GM12878 (cell line): Measurements from ENCODE around the gene ATP1B1. TPM values are rescaled to one million over a fixed set of nuclear protein-coding genes. Genes with fewer than 3 reads are reported as not detected.

Source experiments
- ATAC-seq: fragments of 200-7000 bp; cut with Tn5 transposase; 3 replicates; pipeline ENCODE4 v1.9.1; 2020; ENCODE audit warnings: mild to moderate bottlenecking, moderate library complexity
- BruUV-seq: library from RNA; stranded (reverse); fragments of 400-500 nt; replicated peaks from 2 replicates; lab custom pipeline; 2021; lab: Mats Ljungman, UMichigan
- CTCF ChIA-PET: fragments of 300-600 bp; sonication (Branson Sonifier 250); formaldehyde crosslinking; extraction: SDS; loops from one replicate; lab custom pipeline; 2021; ENCODE audit warnings: inconsistent platforms; lab: Yijun Ruan, JAX
- POLR2A ChIA-PET: fragments of 350-600 bp; formaldehyde crosslinking; extraction: SDS; loops from one replicate; lab custom pipeline; 2021; ENCODE audit warnings: inconsistent platforms; lab: Charles Lee
- RAD21 ChIA-PET: fragments of 300-600 bp; sonication (Branson Sonifier 250); formaldehyde crosslinking; loops from one replicate; lab custom pipeline; 2023; ENCODE audit warnings: antibody characterized with exemption; ENCODE audit not compliant: unreplicated experiment; lab: Charles Lee
- SMC1A ChIA-PET: fragments of 300-600 bp; sonication (Branson Sonifier 250); formaldehyde crosslinking; loops from one replicate; lab custom pipeline; 2023; ENCODE audit not compliant: unreplicated experiment, uncharacterized antibody; lab: Charles Lee
- DNase-seq: peaks from one replicate; pipeline ENCODE4 v3.0.0-alpha.2; 2011; ENCODE audit warnings: low read depth, low spot score
- FAIRE-seq: peaks from 3 replicates; lab custom pipeline; 2011; peaks lifted over from hg19 to GRCh38; lab: Jason Lieb, UNC
- H2AFZ ChIP-seq: 2 replicates; pipeline ENCODE4 v1.6.0; 2011; ENCODE audit warnings: low read depth, low read length, control low read depth; ENCODE audit not compliant: control insufficient read depth
- H3K27ac ChIP-seq: 2 replicates; pipeline ENCODE4 v1.5.1; 2011; ENCODE audit warnings: control low read depth; ENCODE audit not compliant: control insufficient read depth, insufficient read depth
- H3K27me3 ChIP-seq, 2 experiments: replicated peaks in 1 of 2; 2 replicates each; pipeline versions ENCODE4 v1.6.0 to v1.6.1; 2011; ENCODE audit warnings: low read length in 1 of 2; ENCODE audit not compliant: control insufficient read depth in 2 of 2, insufficient read depth in 2 of 2
- H3K36me3 ChIP-seq, 2 experiments: 2 replicates each; pipeline ENCODE4 v1.5.1; 2011; ENCODE audit warnings: low read length in 1 of 2; ENCODE audit not compliant: control insufficient read depth in 2 of 2, insufficient read depth in 2 of 2
- H3K4me1 ChIP-seq: 2 replicates; pipeline ENCODE4 v1.6.1; 2011; ENCODE audit warnings: mild to moderate bottlenecking, low read length, moderate library complexity, mixed read lengths; ENCODE audit not compliant: control insufficient read depth, insufficient read depth
- H3K4me2 ChIP-seq: 2 replicates; pipeline ENCODE4 v1.6.0; 2011; ENCODE audit warnings: control low read depth; ENCODE audit not compliant: control insufficient read depth, insufficient read depth
- H3K4me3 ChIP-seq: fragments of 200-600 bp; sonication (generic); 2 replicates; pipeline ENCODE4 v1.5.1; 2016
- H3K79me2 ChIP-seq: 2 replicates; pipeline ENCODE4 v1.6.0; 2011; ENCODE audit warnings: low read length; ENCODE audit not compliant: control insufficient read depth, insufficient read depth
- H3K9ac ChIP-seq: 2 replicates; pipeline ENCODE4 v1.8.0; 2011; ENCODE audit warnings: low read length, control low read depth, mixed read lengths; ENCODE audit not compliant: control insufficient read depth, insufficient read depth
- H3K9me3 ChIP-seq: replicated peaks from 3 replicates; pipeline ENCODE4 v1.5.1; 2011; ENCODE audit warnings: mild to moderate bottlenecking, low read length; ENCODE audit not compliant: control insufficient read depth, insufficient read depth
- H4K20me1 ChIP-seq: 2 replicates; pipeline ENCODE4 v1.6.0; 2011; ENCODE audit not compliant: control insufficient read depth, insufficient read depth
- CEBPB ChIP-seq, 2 experiments: fragments of 150-350 bp in 1 of 2; IDR thresholded peaks; 2 replicates each; pipeline ENCODE4 v1.6.1; 2012 to 2014; ENCODE audit warnings: low read depth in 2 of 2, low read length in 2 of 2, borderline replicate concordance in 1 of 2, inconsistent platforms in 1 of 2
- IRF4 ChIP-seq: IDR thresholded peaks from 2 replicates; pipeline ENCODE4 v1.6.1; 2011; ENCODE audit warnings: low read depth, low read length
- JUND ChIP-seq: IDR thresholded peaks from 2 replicates; pipeline ENCODE4 v1.6.1; 2012; ENCODE audit warnings: low read depth, mild to moderate bottlenecking, low read length, improper control_type of control experiment, moderate library complexity
- PML ChIP-seq: IDR thresholded peaks from 2 replicates; pipeline ENCODE4 v1.6.1; 2012; ENCODE audit warnings: low read length, inconsistent platforms
- SMAD1 ChIP-seq: fragments of 450-650 bp; IDR thresholded peaks from 2 replicates; pipeline ENCODE4 v1.6.1; 2018; ENCODE audit warnings: mild to moderate bottlenecking, low read depth; ENCODE audit not compliant: partially characterized antibody
- TCF7 ChIP-seq: IDR thresholded peaks from 2 replicates; pipeline ENCODE4 v1.6.1; 2014; ENCODE audit warnings: antibody characterized with exemption, borderline replicate concordance
- WRNIP1 ChIP-seq: IDR thresholded peaks from 2 replicates; pipeline ENCODE4 v1.6.1; 2011; ENCODE audit warnings: low read depth, low read length, improper control_type of control experiment, borderline replicate concordance
- WGBS: methylation state at CpG from one replicate; pipeline ENCODE4 v1.1.6; 2016; ENCODE audit warnings: low lambda C conversion rate; ENCODE audit not compliant: insufficient replicate concordance, insufficient coverage; ENCODE audit errors: missing lambda C conversion rate; 5-methylcytosine and 5-hydroxymethylcytosine counted together
- in situ Hi-C: fragments of 300-500 bp; cut with MboI; formaldehyde crosslinking; loops from 9 replicates; pipeline ENCODE4 v1.14.3; 2018; ENCODE audit warnings: mixed read lengths
- intact Hi-C: fragments of 100-400 bp; cut with micrococcal nuclease; formaldehyde crosslinking; loops from one replicate; pipeline ENCODE4 v1.14.2; 2022; ENCODE audit not compliant: unreplicated experiment
- polyA plus RNA-seq, 11 experiments: library from polyadenylated mRNA; depleted of rRNA in 4 of 11; unstranded in 6 of 11; stranded (reverse) in 5 of 11; fragments of >200 nt; fragmentation: Nextera tagmentation in 4 of 11; fragmentation: Illumina TruSeq in 1 of 11; extraction: Ambion mirVana in 4 of 11; extraction: Trizol in 1 of 11; gene quantifications; 1 replicate in 1 of 11; 2 replicates in 10 of 11; pipeline versions ENCODE4 v1.2.1 to v1.2.3, GENCODE V29; 2011 to 2016; ENCODE audit warnings: inconsistent platforms in 2 of 11, missing spikeins in 2 of 11, low read depth in 1 of 11
- total RNA-seq, 4 experiments: library from RNA; depleted of rRNA in 3 of 4; stranded (reverse); fragments of >200 nt in 3 of 4; fragmentation: Illumina TruSeq in 1 of 4; extraction: Trizol in 1 of 4; gene quantifications; 2 replicates each; pipeline versions ENCODE4 v1.2.1 to v1.2.3, GENCODE V29; 2013 to 2021
- TF ChIP-seq, protein P1 (sequence below): fragments of 450-650 bp; IDR thresholded peaks from 2 replicates; pipeline ENCODE4 v1.6.1; 2016; ENCODE audit warnings: mild to moderate bottlenecking
- TF ChIP-seq, protein P2 (sequence below): fragments of 150-350 bp; IDR thresholded peaks from 2 replicates; pipeline ENCODE4 v1.6.1; 2016; ENCODE audit warnings: low read depth, low read length
- TF ChIP-seq, protein P3 (sequence below): IDR thresholded peaks from 2 replicates; pipeline ENCODE4 v1.6.1; 2012; ENCODE audit warnings: low read depth, low read length, improper control_type of control experiment
- TF ChIP-seq, protein P4 (sequence below): fragments of 450-650 bp; formaldehyde crosslinking; IDR thresholded peaks from 2 replicates; pipeline ENCODE4 v1.5.0; 2022; ENCODE audit warnings: mild to moderate bottlenecking, missing genetic modification characterization

The ATP1B1 gene
- total and polyA plus RNA-seq, 10 of the 15 experiments (the other 5 are each of a cell fraction or from before 2014, with no cell fraction given) = 0.84 to 14.0 (median 1.4) TPM

DNA sequence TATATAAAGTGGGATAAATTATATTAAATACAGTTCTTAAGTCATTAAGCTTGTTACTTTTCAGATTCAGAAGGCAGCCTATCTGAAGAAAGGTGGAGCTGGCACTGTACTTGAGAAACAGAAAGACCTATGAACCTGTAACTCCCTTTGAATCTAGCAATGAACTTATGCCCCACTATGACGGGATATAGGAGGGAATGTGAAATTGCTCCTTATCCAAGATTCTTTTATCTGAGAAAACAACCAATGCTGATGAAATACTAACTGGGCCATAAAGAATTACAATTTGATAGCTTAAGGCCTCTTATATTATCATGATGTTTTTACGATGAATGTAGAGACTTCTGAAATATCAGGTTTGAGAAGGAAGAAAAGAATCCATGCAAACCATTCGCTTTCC is 50.1 kb downstream of the ATP1B1 start:
- intact Hi-C loops = no loop called here
- RAD21 ChIA-PET = no interaction called here
- 74% methylated on average over 3 of the region's 3 CpGs for WGBS
- Histone ChIP-seq H3K4me1 (peaks cover 7% of the 10 kb centered on the region; the same call in 1 of the 2 replicates), H3K27me3 (no peaks in the 10 kb centered on the region), H4K20me1 (no peaks in the 10 kb centered on the region), H3K4me3 (no peak overlapping the region), H3K9me3 (no peaks in the 10 kb centered on the region), H3K36me3 (no peaks in the 10 kb centered on the region), H3K4me2 (no peak overlapping the region), H3K27ac (no peak overlapping the region), H2AFZ (no peak overlapping the region), H3K9ac (no peak overlapping the region), H3K79me2 (no peaks in the 10 kb centered on the region)
- in situ Hi-C loops = no loop called here
- DNase-seq (no peak), FAIRE-seq (no peak), ATAC-seq (no peak)
- POLR2A ChIA-PET = no interaction called here
- no peak for TF ChIP-seq TCF7
- no peak for TF ChIP-seq PML
- no peak for TF ChIP-seq IRF4
- TF ChIP-seq SMAD1 = no peak
- TF ChIP-seq, protein P1, sequence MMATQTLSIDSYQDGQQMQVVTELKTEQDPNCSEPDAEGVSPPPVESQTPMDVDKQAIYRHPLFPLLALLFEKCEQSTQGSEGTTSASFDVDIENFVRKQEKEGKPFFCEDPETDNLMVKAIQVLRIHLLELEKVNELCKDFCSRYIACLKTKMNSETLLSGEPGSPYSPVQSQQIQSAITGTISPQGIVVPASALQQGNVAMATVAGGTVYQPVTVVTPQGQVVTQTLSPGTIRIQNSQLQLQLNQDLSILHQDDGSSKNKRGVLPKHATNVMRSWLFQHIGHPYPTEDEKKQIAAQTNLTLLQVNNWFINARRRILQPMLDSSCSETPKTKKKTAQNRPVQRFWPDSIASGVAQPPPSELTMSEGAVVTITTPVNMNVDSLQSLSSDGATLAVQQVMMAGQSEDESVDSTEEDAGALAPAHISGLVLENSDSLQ = no peak
- no peak for TF ChIP-seq JUND
- TF ChIP-seq WRNIP1 = no peak
- TF ChIP-seq, protein P2, sequence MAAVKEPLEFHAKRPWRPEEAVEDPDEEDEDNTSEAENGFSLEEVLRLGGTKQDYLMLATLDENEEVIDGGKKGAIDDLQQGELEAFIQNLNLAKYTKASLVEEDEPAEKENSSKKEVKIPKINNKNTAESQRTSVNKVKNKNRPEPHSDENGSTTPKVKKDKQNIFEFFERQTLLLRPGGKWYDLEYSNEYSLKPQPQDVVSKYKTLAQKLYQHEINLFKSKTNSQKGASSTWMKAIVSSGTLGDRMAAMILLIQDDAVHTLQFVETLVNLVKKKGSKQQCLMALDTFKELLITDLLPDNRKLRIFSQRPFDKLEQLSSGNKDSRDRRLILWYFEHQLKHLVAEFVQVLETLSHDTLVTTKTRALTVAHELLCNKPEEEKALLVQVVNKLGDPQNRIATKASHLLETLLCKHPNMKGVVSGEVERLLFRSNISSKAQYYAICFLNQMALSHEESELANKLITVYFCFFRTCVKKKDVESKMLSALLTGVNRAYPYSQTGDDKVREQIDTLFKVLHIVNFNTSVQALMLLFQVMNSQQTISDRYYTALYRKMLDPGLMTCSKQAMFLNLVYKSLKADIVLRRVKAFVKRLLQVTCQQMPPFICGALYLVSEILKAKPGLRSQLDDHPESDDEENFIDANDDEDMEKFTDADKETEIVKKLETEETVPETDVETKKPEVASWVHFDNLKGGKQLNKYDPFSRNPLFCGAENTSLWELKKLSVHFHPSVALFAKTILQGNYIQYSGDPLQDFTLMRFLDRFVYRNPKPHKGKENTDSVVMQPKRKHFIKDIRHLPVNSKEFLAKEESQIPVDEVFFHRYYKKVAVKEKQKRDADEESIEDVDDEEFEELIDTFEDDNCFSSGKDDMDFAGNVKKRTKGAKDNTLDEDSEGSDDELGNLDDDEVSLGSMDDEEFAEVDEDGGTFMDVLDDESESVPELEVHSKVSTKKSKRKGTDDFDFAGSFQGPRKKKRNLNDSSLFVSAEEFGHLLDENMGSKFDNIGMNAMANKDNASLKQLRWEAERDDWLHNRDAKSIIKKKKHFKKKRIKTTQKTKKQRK = no peak
- TF ChIP-seq, protein P3, sequence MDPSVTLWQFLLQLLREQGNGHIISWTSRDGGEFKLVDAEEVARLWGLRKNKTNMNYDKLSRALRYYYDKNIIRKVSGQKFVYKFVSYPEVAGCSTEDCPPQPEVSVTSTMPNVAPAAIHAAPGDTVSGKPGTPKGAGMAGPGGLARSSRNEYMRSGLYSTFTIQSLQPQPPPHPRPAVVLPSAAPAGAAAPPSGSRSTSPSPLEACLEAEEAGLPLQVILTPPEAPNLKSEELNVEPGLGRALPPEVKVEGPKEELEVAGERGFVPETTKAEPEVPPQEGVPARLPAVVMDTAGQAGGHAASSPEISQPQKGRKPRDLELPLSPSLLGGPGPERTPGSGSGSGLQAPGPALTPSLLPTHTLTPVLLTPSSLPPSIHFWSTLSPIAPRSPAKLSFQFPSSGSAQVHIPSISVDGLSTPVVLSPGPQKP = no peak
- no peak for TF ChIP-seq CEBPB (IDR thresholded peaks at IDR 0.05; ENCODE audit: borderline replicate concordance in 1 of 2, low read depth in 2 of 2, low read length in 2 of 2)
- TF ChIP-seq, protein P4, sequence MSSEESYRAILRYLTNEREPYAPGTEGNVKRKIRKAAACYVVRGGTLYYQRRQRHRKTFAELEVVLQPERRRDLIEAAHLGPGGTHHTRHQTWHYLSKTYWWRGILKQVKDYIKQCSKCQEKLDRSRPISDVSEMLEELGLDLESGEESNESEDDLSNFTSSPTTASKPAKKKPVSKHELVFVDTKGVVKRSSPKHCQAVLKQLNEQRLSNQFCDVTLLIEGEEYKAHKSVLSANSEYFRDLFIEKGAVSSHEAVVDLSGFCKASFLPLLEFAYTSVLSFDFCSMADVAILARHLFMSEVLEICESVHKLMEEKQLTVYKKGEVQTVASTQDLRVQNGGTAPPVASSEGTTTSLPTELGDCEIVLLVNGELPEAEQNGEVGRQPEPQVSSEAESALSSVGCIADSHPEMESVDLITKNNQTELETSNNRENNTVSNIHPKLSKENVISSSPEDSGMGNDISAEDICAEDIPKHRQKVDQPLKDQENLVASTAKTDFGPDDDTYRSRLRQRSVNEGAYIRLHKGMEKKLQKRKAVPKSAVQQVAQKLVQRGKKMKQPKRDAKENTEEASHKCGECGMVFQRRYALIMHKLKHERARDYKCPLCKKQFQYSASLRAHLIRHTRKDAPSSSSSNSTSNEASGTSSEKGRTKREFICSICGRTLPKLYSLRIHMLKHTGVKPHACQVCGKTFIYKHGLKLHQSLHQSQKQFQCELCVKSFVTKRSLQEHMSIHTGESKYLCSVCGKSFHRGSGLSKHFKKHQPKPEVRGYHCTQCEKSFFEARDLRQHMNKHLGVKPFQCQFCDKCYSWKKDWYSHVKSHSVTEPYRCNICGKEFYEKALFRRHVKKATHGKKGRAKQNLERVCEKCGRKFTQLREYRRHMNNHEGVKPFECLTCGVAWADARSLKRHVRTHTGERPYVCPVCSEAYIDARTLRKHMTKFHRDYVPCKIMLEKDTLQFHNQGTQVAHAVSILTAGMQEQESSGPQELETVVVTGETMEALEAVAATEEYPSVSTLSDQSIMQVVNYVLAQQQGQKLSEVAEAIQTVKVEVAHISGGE (CRISPR knock-in tag) = no peak
- SMC1A ChIA-PET = no interaction called here
- BruUV-seq = no TSS peak
- CTCF ChIA-PET = interaction anchor here (0.6 to 1.4 kb wide), 4 partner anchors 191 to 1273 kb away, joined by 3 to 7 read pairs (median 4); no protein-coding TSS in a partner anchor
